CD8-positive, alpha-beta memory T cell (primary cell): ENCODE data around the gene CORO2B. TPM values are rescaled to one million over a fixed set of nuclear protein-coding genes. Genes with fewer than 3 reads are reported as not detected.

ENCODE experiments used
- CTCF ChIA-PET: fragments of 350-600 bp; sonication (Branson Sonifier 250); formaldehyde crosslinking; loops from one replicate; lab custom pipeline; 2021; ENCODE audit warnings: antibody characterized with exemption; lab: Charles Lee
- POLR2A ChIA-PET: fragments of 350-600 bp; sonication (Branson Sonifier 250); formaldehyde crosslinking; loops from one replicate; lab custom pipeline; 2021; ENCODE audit warnings: antibody characterized with exemption; lab: Charles Lee
- DNase-seq, 5 donors: peaks; one replicate each; pipeline versions ENCODE4 v3.0.0 to v3.0.0-alpha.2; 2020 to 2022; ENCODE audit warnings: mixed read lengths in 1 of 5
- H3K27ac ChIP-seq: one replicate; pipeline ENCODE4 v1.7.0; 2013; ENCODE audit warnings: low read depth, mild to moderate bottlenecking, low read length, moderate library complexity
- H3K27me3 ChIP-seq: 2 replicates; pipeline ENCODE4 v1.7.0; 2013; ENCODE audit warnings: low read length, mild to moderate bottlenecking; ENCODE audit not compliant: insufficient read depth, poor library complexity, severe bottlenecking
- H3K36me3 ChIP-seq: 2 replicates; pipeline ENCODE4 v1.7.0; 2013; ENCODE audit warnings: mild to moderate bottlenecking, low read length, moderate library complexity; ENCODE audit not compliant: insufficient read depth
- H3K4me1 ChIP-seq: 2 replicates; pipeline ENCODE4 v1.7.0; 2013; ENCODE audit warnings: mild to moderate bottlenecking, low read length, moderate library complexity; ENCODE audit not compliant: insufficient read depth
- H3K4me3 ChIP-seq: 2 replicates; pipeline ENCODE4 v1.7.0; 2013; ENCODE audit warnings: mild to moderate bottlenecking, low read length
- H3K9me3 ChIP-seq: 2 replicates; pipeline ENCODE4 v1.7.0; 2013; ENCODE audit warnings: mild to moderate bottlenecking, low read length
- H3K27ac Mint-ChIP-seq, 8 donors: one replicate each; pipeline ENCODE4 v1.8.0; 2020 to 2021; ENCODE audit warnings: mixed read lengths in 8 of 8, mild to moderate bottlenecking in 6 of 8, inconsistent platforms in 3 of 8, moderate library complexity in 3 of 8
- H3K27me3 Mint-ChIP-seq, 2 donors: one replicate each; pipeline ENCODE4 v1.8.0; 2020 to 2021; ENCODE audit warnings: mixed read lengths in 2 of 2, mild to moderate bottlenecking in 1 of 2, moderate library complexity in 1 of 2
- H3K36me3 Mint-ChIP-seq, 3 donors: one replicate each; pipeline ENCODE4 v1.8.0; 2020 to 2021; ENCODE audit warnings: mixed read lengths in 3 of 3, inconsistent platforms in 1 of 3, mild to moderate bottlenecking in 1 of 3
- H3K4me1 Mint-ChIP-seq, 3 donors: one replicate each; pipeline ENCODE4 v1.8.0; 2020 to 2021; ENCODE audit warnings: mixed read lengths in 3 of 3, inconsistent platforms in 1 of 3, mild to moderate bottlenecking in 1 of 3
- H3K4me3 Mint-ChIP-seq, 7 donors: one replicate each; pipeline ENCODE4 v1.8.0; 2020 to 2021; ENCODE audit warnings: mixed read lengths in 7 of 7, mild to moderate bottlenecking in 6 of 7, moderate library complexity in 4 of 7, inconsistent platforms in 2 of 7
- H3K9me3 Mint-ChIP-seq, 5 donors: one replicate each; pipeline ENCODE4 v1.8.0; 2020 to 2022; ENCODE audit warnings: mixed read lengths in 5 of 5, mild to moderate bottlenecking in 3 of 5, moderate library complexity in 2 of 5, inconsistent platforms in 1 of 5
- polyA plus RNA-seq: library from polyadenylated mRNA; unstranded; fragments of 300-500 nt; fragmentation: Illumina TruSeq; gene quantifications from one replicate; pipeline ENCODE4 v1.2.3, GENCODE V29; 2021
- total RNA-seq, 2 experiments: library from RNA; stranded (reverse); gene quantifications; one replicate each; pipeline ENCODE4 v1.2.3, GENCODE V29; 2021

Gene CORO2B
- total and polyA plus RNA-seq, 3 experiments from 2014 or later = not detected

DNA sequence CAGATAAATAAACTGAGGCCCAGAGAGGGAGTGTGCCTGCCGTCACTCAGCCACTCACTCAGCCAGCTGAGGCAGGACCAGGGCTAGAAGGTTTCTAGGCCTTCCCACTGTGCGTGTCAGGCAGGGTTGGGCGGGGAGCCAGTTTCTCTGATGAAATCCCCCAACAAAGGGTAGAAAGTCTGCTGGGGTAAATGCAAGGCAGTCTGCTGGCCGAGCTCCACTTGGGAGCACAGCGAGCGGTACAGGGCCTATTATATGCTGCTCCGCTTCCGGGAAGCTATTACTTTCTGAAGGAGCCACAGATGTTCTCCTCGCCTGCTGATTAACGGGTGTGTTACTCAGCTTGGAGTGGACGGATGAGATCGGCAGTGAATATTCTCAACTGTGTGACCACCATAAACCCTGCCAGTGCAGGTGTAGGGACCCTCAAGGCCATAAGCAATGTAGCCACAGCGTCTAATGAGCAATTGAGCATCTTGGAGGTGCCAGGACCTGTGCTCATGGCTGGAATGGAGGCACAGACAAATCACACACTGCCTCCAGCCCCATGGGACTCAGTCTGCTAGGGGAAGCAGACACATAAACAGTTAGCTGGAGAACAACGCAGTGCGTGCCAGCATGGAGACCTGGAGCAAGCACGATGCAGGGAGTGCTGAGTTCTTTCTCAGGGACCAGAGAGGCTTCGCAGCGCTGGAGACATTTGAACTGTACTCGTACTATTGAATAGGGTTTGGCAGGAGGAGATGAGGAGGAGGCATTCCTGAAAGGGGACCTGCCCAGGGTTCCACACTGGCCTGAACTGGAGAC, 42.1 kb downstream of the CORO2B start:
- CTCF ChIA-PET = no interaction called here
- H3K27ac Mint-ChIP-seq = peak overlapping the region in 1 of 8 donors; percentile 48
- Histone ChIP-seq H3K36me3 (no peaks in the 10 kb centered on the region), H3K9me3 (no peaks in the 10 kb centered on the region), H3K27me3 (no peaks in the 10 kb centered on the region), H3K4me3 (no peak overlapping the region), H3K4me1 (no peaks in the 10 kb centered on the region), H3K27ac (no peak overlapping the region)
- H3K4me3 Mint-ChIP-seq = no peak overlapping the region
- POLR2A ChIA-PET = no interaction called here
- no peaks in the 10 kb centered on the region for H3K4me1 Mint-ChIP-seq
- peaks cover 9 to 23% of the 10 kb centered on the region in 2 donors for H3K27me3 Mint-ChIP-seq
- no peak for DNase-seq
- no peaks in the 10 kb centered on the region for H3K36me3 Mint-ChIP-seq
- H3K9me3 Mint-ChIP-seq = no peaks in the 10 kb centered on the region

GRCh38 chr15:68621535-68621934, 42.7 kb downstream of the CORO2B start:
- CTCF ChIA-PET = no interaction called here
- H3K36me3 Mint-ChIP-seq = no peaks in the 10 kb centered on the region

GRCh38 chr15:68623301-68623892, 44.6 kb downstream of the CORO2B start:
- H3K27ac Mint-ChIP-seq = no peak overlapping the region
- H3K27me3 Mint-ChIP-seq = peaks cover 14 to 39% of the 10 kb centered on the region in 2 donors
- Histone ChIP-seq H3K4me3 (no peak overlapping the region), H3K36me3 (no peaks in the 10 kb centered on the region), H3K4me1 (no peaks in the 10 kb centered on the region), H3K27me3 (no peaks in the 10 kb centered on the region), H3K9me3 (no peaks in the 10 kb centered on the region), H3K27ac (no peak overlapping the region)
- H3K4me1 Mint-ChIP-seq = no peaks in the 10 kb centered on the region
- DNase-seq = no peak
- H3K4me3 Mint-ChIP-seq = no peak overlapping the region
- H3K9me3 Mint-ChIP-seq = no peaks in the 10 kb centered on the region
- CTCF ChIA-PET = no interaction called here
- H3K36me3 Mint-ChIP-seq = no peaks in the 10 kb centered on the region
- POLR2A ChIA-PET = no interaction called here

More at GRCh38 chr15:68621535-68621934, 42.7 kb downstream of the CORO2B start:
- H3K9me3 ChIP-seq = no peaks in the 10 kb centered on the region
- Mint-ChIP-seq H3K9me3 (no peaks in the 10 kb centered on the region), H3K4me1 (no peaks in the 10 kb centered on the region), H3K4me3 (no peak overlapping the region), H3K27ac (peak overlapping the region in 1 of 8 donors; percentile 48), H3K27me3 (peaks cover 9 to 29% of the 10 kb centered on the region in 2 donors)
- POLR2A ChIA-PET = no interaction called here
- H3K27me3 ChIP-seq = no peaks in the 10 kb centered on the region
- no peak overlapping the region for H3K27ac ChIP-seq
- no peaks in the 10 kb centered on the region for H3K4me1 ChIP-seq
- no peaks in the 10 kb centered on the region for H3K36me3 ChIP-seq
- H3K4me3 ChIP-seq = no peak overlapping the region
- no peak for DNase-seq

DNA sequence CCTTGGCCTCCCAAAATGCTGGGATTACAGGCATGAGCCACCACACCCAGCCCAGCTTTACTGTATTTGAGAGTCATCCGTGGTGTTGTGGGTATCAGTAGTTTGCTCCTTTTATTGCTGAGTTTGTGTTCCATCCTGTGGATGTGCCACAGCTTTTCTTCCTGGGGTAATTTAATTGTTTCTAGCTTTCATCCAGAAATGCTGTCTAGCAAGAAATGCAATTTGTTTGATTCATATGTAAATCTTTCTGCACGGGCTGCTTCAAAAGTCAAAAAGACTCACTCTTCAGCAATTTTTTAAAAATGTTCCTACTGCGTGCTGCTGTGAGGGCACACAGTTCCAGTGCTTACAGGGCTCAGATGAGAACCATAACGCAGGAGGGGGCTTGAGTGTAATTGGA, 47.1 kb downstream of the CORO2B start:
- CTCF ChIA-PET = no interaction called here
- no peaks in the 10 kb centered on the region for H3K4me1 ChIP-seq
- H3K4me3 ChIP-seq = no peak overlapping the region
- no peaks in the 10 kb centered on the region for H3K27me3 ChIP-seq
- no peaks in the 10 kb centered on the region for H3K9me3 ChIP-seq
- POLR2A ChIA-PET = no interaction called here
- no peaks in the 10 kb centered on the region for H3K36me3 ChIP-seq
- H3K27ac ChIP-seq = no peak overlapping the region
- H3K36me3 Mint-ChIP-seq = no peaks in the 10 kb centered on the region
- no peak overlapping the region for H3K27ac Mint-ChIP-seq
- DNase-seq = no peak
- H3K9me3 Mint-ChIP-seq = no peaks in the 10 kb centered on the region
- no peak overlapping the region for H3K4me3 Mint-ChIP-seq
- no peaks in the 10 kb centered on the region for H3K4me1 Mint-ChIP-seq
- H3K27me3 Mint-ChIP-seq = peaks cover 19 to 51% of the 10 kb centered on the region in 2 donors

DNA sequence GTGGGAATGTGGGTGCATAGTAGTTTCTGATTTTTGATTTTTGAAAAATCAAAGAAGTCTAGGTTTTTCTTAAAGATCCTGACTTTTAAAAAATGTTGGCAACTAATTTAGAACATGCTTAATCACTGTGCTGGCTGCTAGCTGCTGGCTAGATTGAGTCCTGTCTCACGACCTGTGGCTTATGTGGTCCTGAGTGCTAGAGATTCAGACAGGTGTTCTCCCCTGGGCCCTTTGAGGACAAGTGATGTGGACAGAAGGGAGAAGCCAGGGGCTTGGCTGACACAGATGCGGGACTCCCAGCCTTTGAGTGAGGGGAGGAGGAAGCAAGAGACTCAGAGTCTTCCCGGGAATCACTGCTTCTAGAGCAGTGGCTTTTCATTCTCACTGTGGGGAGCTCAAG, 47.5 kb downstream of the CORO2B start:
- CTCF ChIA-PET = no interaction called here
- H3K36me3 ChIP-seq = no peaks in the 10 kb centered on the region
- no peaks in the 10 kb centered on the region for H3K4me1 ChIP-seq
- DNase-seq = no peak
- H3K9me3 ChIP-seq = no peaks in the 10 kb centered on the region
- POLR2A ChIA-PET = no interaction called here
- Mint-ChIP-seq H3K27me3 (peaks cover 19 to 50% of the 10 kb centered on the region in 2 donors), H3K36me3 (no peaks in the 10 kb centered on the region), H3K4me1 (no peaks in the 10 kb centered on the region), H3K9me3 (no peaks in the 10 kb centered on the region), H3K4me3 (no peak overlapping the region), H3K27ac (no peak overlapping the region)
- no peak overlapping the region for H3K4me3 ChIP-seq
- H3K27me3 ChIP-seq = no peaks in the 10 kb centered on the region
- H3K27ac ChIP-seq = no peak overlapping the region

DNA sequence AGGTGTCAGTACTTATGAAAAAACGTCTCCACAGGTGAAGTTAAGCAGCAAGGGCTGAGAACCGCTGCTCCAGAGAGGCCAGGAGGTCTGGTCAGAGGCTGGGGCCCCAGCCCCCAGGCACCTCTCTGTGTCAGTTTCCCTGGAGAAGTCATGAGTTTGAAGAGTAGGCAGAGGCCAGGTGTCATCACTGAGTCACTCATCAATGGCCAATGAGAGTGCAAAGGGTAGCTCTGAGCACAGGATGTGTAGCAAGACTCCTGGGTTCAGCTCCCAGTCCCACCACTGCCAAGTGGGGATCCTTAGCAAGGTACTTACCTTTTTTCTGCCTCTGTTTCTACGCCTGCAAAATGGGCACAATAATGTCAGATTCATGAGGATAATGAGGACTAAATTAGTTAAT, 47.9 kb downstream of the CORO2B start:
- POLR2A ChIA-PET = no interaction called here
- no peaks in the 10 kb centered on the region for H3K4me1 ChIP-seq
- no peaks in the 10 kb centered on the region for H3K27me3 ChIP-seq
- DNase-seq = no peak
- no peak overlapping the region for H3K27ac Mint-ChIP-seq
- no peaks in the 10 kb centered on the region for H3K9me3 ChIP-seq
- H3K4me3 Mint-ChIP-seq = no peak overlapping the region
- H3K4me1 Mint-ChIP-seq = no peaks in the 10 kb centered on the region
- H3K27ac ChIP-seq = no peak overlapping the region
- no peak overlapping the region for H3K4me3 ChIP-seq
- no peaks in the 10 kb centered on the region for H3K36me3 ChIP-seq
- CTCF ChIA-PET = no interaction called here
- H3K9me3 Mint-ChIP-seq = no peaks in the 10 kb centered on the region
- H3K27me3 Mint-ChIP-seq = peaks cover 19 to 47% of the 10 kb centered on the region in 2 donors
- no peaks in the 10 kb centered on the region for H3K36me3 Mint-ChIP-seq

DNA sequence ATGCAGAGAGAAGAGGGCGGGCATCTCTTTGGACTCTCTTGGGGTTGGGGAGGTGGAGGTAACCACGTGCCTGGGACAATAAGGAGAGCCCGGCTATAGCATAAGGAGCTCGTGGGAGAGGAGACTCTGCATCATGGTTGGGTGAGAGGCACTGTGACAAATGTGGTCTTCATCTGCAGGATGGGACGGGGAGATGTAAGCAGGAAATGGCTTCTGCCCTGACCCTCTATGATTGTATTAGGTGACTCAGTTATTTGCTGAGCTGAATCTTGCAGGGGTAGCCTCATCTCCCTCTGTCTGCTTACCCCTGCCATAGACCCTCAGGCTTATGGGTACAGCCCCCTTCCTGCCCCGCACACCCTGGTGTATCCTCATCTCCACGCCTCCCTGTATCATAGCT, 48.7 kb downstream of the CORO2B start:
- H3K36me3 ChIP-seq = no peaks in the 10 kb centered on the region
- H3K27ac ChIP-seq = no peak overlapping the region
- H3K27me3 ChIP-seq = no peaks in the 10 kb centered on the region
- Mint-ChIP-seq H3K27ac (no peak overlapping the region), H3K4me3 (no peak overlapping the region), H3K4me1 (no peaks in the 10 kb centered on the region), H3K9me3 (no peaks in the 10 kb centered on the region), H3K36me3 (no peaks in the 10 kb centered on the region), H3K27me3 (peaks cover 14 to 41% of the 10 kb centered on the region in 2 donors)
- H3K9me3 ChIP-seq = no peaks in the 10 kb centered on the region
- H3K4me1 ChIP-seq = no peaks in the 10 kb centered on the region
- POLR2A ChIA-PET = interaction anchor here (0.6 kb wide), 1 partner anchor 46 kb away, joined by 5 read pairs; no protein-coding TSS in a partner anchor
- DNase-seq = no peak
- no peak overlapping the region for H3K4me3 ChIP-seq
- CTCF ChIA-PET = no interaction called here

DNA sequence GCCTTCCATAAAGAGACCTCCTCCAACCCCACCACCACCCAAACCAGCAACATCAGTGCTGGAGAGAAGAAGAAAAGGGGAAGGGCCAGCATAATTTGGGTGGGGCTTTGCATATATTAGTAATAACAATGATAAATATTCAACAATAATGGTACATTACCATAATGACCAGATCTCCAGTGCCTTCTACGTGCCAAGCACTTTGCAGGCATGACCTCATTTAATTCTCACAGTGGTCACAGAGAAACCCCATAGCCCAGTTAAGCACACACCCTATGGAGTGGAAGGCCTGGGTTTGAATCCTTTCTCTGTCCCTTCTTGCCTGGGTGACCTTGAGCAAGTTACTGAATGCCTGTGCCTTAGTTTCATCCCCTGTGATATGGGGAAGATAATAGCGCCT, 49.2 kb downstream of the CORO2B start:
- H3K27ac Mint-ChIP-seq = no peak overlapping the region
- H3K9me3 Mint-ChIP-seq = no peaks in the 10 kb centered on the region
- H3K36me3 Mint-ChIP-seq = no peaks in the 10 kb centered on the region
- CTCF ChIA-PET = no interaction called here
- no peak for DNase-seq
- no peak overlapping the region for H3K4me3 ChIP-seq
- H3K4me1 Mint-ChIP-seq = no peaks in the 10 kb centered on the region
- POLR2A ChIA-PET = interaction anchor here (0.6 kb wide), 1 partner anchor 46 kb away, joined by 5 read pairs; no protein-coding TSS in a partner anchor
- peaks cover 15 to 39% of the 10 kb centered on the region in 2 donors for H3K27me3 Mint-ChIP-seq
- no peaks in the 10 kb centered on the region for H3K4me1 ChIP-seq
- no peaks in the 10 kb centered on the region for H3K27me3 ChIP-seq
- no peaks in the 10 kb centered on the region for H3K36me3 ChIP-seq
- no peak overlapping the region for H3K4me3 Mint-ChIP-seq
- H3K27ac ChIP-seq = no peak overlapping the region
- H3K9me3 ChIP-seq = no peaks in the 10 kb centered on the region
